ENCODE measurements around the gene LYST. TPM values are rescaled to one million over a fixed set of nuclear protein-coding genes. Genes with fewer than 3 reads are reported as not detected.

Gene LYST
- total RNA-seq, 1 donor from 2014 or later = 78.4 TPM

GRCh38 chr1:235874261-235874660 lies 7.6 kb upstream of the LYST start:
- no peak overlapping the region for H3K4me3 ChIP-seq
- ATAC-seq (no peak), DNase-seq (no peak)
- peaks cover 9% of the 10 kb centered on the region for H3K4me1 ChIP-seq
- H3K9me3 ChIP-seq = no peaks in the 10 kb centered on the region
- intact Hi-C loops (cut with DNase I) = no loop called here
- H3K27ac ChIP-seq = no peak overlapping the region
- H3K27me3 ChIP-seq = no peaks in the 10 kb centered on the region
- TF ChIP-seq CTCF (IDR thresholded peaks at IDR 0.05) = no peak
- no peaks in the 10 kb centered on the region for H3K36me3 ChIP-seq

- Histone ChIP-seq H3K9me3 (no peaks in the 10 kb centered on the region), H3K36me3 (no peaks in the 10 kb centered on the region), H3K27me3 (no peaks in the 10 kb centered on the region), H3K4me3 (no peak overlapping the region), H3K4me1 (peaks cover 6% of the 10 kb centered on the region), H3K27ac (no peak overlapping the region)
- no peak for TF ChIP-seq CTCF (IDR thresholded peaks at IDR 0.05)
- intact Hi-C loops (cut with DNase I) = no loop called here
- DNase-seq (no peak), ATAC-seq (no peak)
Observed at GRCh38 chr1:235873571-235873970, 6.9 kb upstream of the LYST start.

- no peaks in the 10 kb centered on the region for H3K36me3 ChIP-seq
- intact Hi-C loops (cut with DNase I) = no loop called here
- no peak for TF ChIP-seq CTCF (IDR thresholded peaks at IDR 0.05)
- peaks cover 10% of the 10 kb centered on the region for H3K4me1 ChIP-seq
- no peaks in the 10 kb centered on the region for H3K27me3 ChIP-seq
- no peak overlapping the region for H3K27ac ChIP-seq
- H3K4me3 ChIP-seq = no peak overlapping the region
- no peaks in the 10 kb centered on the region for H3K9me3 ChIP-seq
- ATAC-seq (no peak), DNase-seq (no peak)
Observed at GRCh38 chr1:235873045-235873444, 6.3 kb upstream of the LYST start.

GRCh38 chr1:235872270-235872669 lies 5.6 kb upstream of the LYST start:
- no peak for TF ChIP-seq CTCF (IDR thresholded peaks at IDR 0.05)
- ATAC-seq = no peak
- no peak for DNase-seq
- Histone ChIP-seq H3K9me3 (no peaks in the 10 kb centered on the region), H3K4me1 (peaks cover 16% of the 10 kb centered on the region), H3K4me3 (no peak overlapping the region), H3K27me3 (no peaks in the 10 kb centered on the region), H3K36me3 (no peaks in the 10 kb centered on the region), H3K27ac (no peak overlapping the region)
- intact Hi-C loops (cut with DNase I) = no loop called here

- ATAC-seq = no peak
- intact Hi-C loops (cut with DNase I) = no loop called here
- peak overlapping the region; percentile 99 for H3K27ac ChIP-seq
- peak overlapping the region; percentile 98 for H3K4me3 ChIP-seq
- no peaks in the 10 kb centered on the region for H3K9me3 ChIP-seq
- no peaks in the 10 kb centered on the region for H3K36me3 ChIP-seq
- TF ChIP-seq CTCF (IDR thresholded peaks at IDR 0.05) = no peak
- DNase-seq = no peak
- H3K27me3 ChIP-seq = no peaks in the 10 kb centered on the region
- H3K4me1 ChIP-seq = peaks cover 31% of the 10 kb centered on the region
Observed at GRCh38 chr1:235867903-235868469, 1.3 kb upstream of the LYST start.

All from upper lobe of right lung (tissue), 1 donor.